BLaER1 (cell line): ENCODE measurements around the gene ANKS1B.
"Not testable (repeated sequence)": the region's sequence is repeated elsewhere in the genome, so short reads cannot be mapped to it uniquely, and the experiment has no call there.

Experiments used
- H3K27ac ChIP-seq: shearing (Covaris generic); formaldehyde crosslinking; 2 replicates; pipeline ENCODE4 v1.8.1; 2022
- H3K27me3 ChIP-seq: shearing (Covaris generic); formaldehyde crosslinking; 2 replicates; pipeline ENCODE4 v1.8.1; 2022
- H3K36me3 ChIP-seq: shearing (Covaris generic); formaldehyde crosslinking; 2 replicates; pipeline ENCODE4 v1.8.1; 2022
- H3K4me1 ChIP-seq: shearing (Covaris generic); formaldehyde crosslinking; 2 replicates; pipeline ENCODE4 v1.8.1; 2022
- H3K4me2 ChIP-seq: shearing (Covaris generic); formaldehyde crosslinking; 2 replicates; pipeline ENCODE4 v1.8.1; 2022
- H3K4me3 ChIP-seq: shearing (Covaris generic); formaldehyde crosslinking; 2 replicates; pipeline ENCODE4 v1.8.1; 2022
- H3K9ac ChIP-seq: shearing (Covaris generic); formaldehyde crosslinking; 2 replicates; pipeline ENCODE4 v1.8.1; 2022
- H3K9me3 ChIP-seq: shearing (Covaris generic); formaldehyde crosslinking; 2 replicates; pipeline ENCODE4 v1.8.1; 2022
- H4K20me1 ChIP-seq: shearing (Covaris generic); formaldehyde crosslinking; 2 replicates; pipeline ENCODE4 v1.8.1; 2022
- Cebpa-rat ChIP-seq: shearing (Covaris generic); IDR thresholded peaks from 2 replicates; pipeline ENCODE4 v1.8.1; 2022

ANKS1B gene

GRCh38 chr12:98771811-98772752, 1212.7 kb downstream of the ANKS1B start:
- Histone ChIP-seq H3K4me1 (no peaks in the 10 kb centered on the region), H3K27me3 (no peaks in the 10 kb centered on the region), H3K9ac (no peak overlapping the region), H4K20me1 (no peaks in the 10 kb centered on the region), H3K4me2 (no peak overlapping the region), H3K4me3 (no peak overlapping the region), H3K9me3 (no peaks in the 10 kb centered on the region), H3K27ac (no peak overlapping the region), H3K36me3 (peaks cover 91% of the 10 kb centered on the region)
- no peak for TF ChIP-seq Cebpa-rat

- Histone ChIP-seq H3K36me3 (peaks cover 91% of the 10 kb centered on the region), H3K27ac (no peak overlapping the region), H3K4me3 (no peak overlapping the region), H4K20me1 (no peaks in the 10 kb centered on the region), H3K9me3 (no peaks in the 10 kb centered on the region), H3K27me3 (no peaks in the 10 kb centered on the region), H3K4me1 (no peaks in the 10 kb centered on the region), H3K4me2 (no peak overlapping the region), H3K9ac (no peak overlapping the region)
- no peak for TF ChIP-seq Cebpa-rat
These were observed 1214.5 kb downstream of the ANKS1B start for GRCh38 chr12:98770230-98770629.

GRCh38 chr12:98769068-98769467, 1215.7 kb downstream of the ANKS1B start:
- no peak for TF ChIP-seq Cebpa-rat
- H3K27me3 ChIP-seq: no peaks in the 10 kb centered on the region

GRCh38 chr12:98767248-98767647, 1217.5 kb downstream of the ANKS1B start:
- H3K27ac ChIP-seq: no peak overlapping the region
- H3K4me3 ChIP-seq: no peak overlapping the region
- H3K9ac ChIP-seq: no peak overlapping the region
- peaks cover 81% of the 10 kb centered on the region for H3K36me3 ChIP-seq
- no peaks in the 10 kb centered on the region for H4K20me1 ChIP-seq
- no peaks in the 10 kb centered on the region for H3K9me3 ChIP-seq
- no peak for TF ChIP-seq Cebpa-rat
- H3K4me1 ChIP-seq: no peaks in the 10 kb centered on the region
- H3K27me3 ChIP-seq: no peaks in the 10 kb centered on the region
- no peak overlapping the region for H3K4me2 ChIP-seq

More at GRCh38 chr12:98769068-98769467, 1215.7 kb downstream of the ANKS1B start:
- Histone ChIP-seq H3K27ac (no peak overlapping the region), H4K20me1 (no peaks in the 10 kb centered on the region), H3K9ac (no peak overlapping the region), H3K4me1 (no peaks in the 10 kb centered on the region), H3K4me3 (no peak overlapping the region), H3K36me3 (peaks cover 87% of the 10 kb centered on the region), H3K9me3 (no peaks in the 10 kb centered on the region), H3K4me2 (no peak overlapping the region)

- Histone ChIP-seq H4K20me1 (no peaks in the 10 kb centered on the region), H3K27ac (no peak overlapping the region), H3K4me1 (no peaks in the 10 kb centered on the region), H3K4me2 (no peak overlapping the region), H3K36me3 (peaks cover 82% of the 10 kb centered on the region), H3K27me3 (no peaks in the 10 kb centered on the region), H3K9me3 (no peaks in the 10 kb centered on the region), H3K4me3 (no peak overlapping the region), H3K9ac (no peak overlapping the region)
- no peak for TF ChIP-seq Cebpa-rat
These were observed 1221.1 kb downstream of the ANKS1B start for GRCh38 chr12:98763656-98764055.

- H3K4me3 ChIP-seq: no peak overlapping the region
- no peak for TF ChIP-seq Cebpa-rat
- H3K9me3 ChIP-seq: no peaks in the 10 kb centered on the region
- peaks cover 85% of the 10 kb centered on the region for H3K36me3 ChIP-seq
- H3K27ac ChIP-seq: no peak overlapping the region
- no peak overlapping the region for H3K9ac ChIP-seq
- no peaks in the 10 kb centered on the region for H3K27me3 ChIP-seq
- no peaks in the 10 kb centered on the region for H3K4me1 ChIP-seq
- H4K20me1 ChIP-seq: no peaks in the 10 kb centered on the region
- H3K4me2 ChIP-seq: no peak overlapping the region
These were observed 1226.4 kb downstream of the ANKS1B start for GRCh38 chr12:98758331-98758730.

- H3K9ac ChIP-seq: no peak overlapping the region
- H3K4me1 ChIP-seq: no peaks in the 10 kb centered on the region
- H3K4me2 ChIP-seq: no peak overlapping the region
- no peak overlapping the region for H3K27ac ChIP-seq
- TF ChIP-seq Cebpa-rat: no peak
- no peaks in the 10 kb centered on the region for H3K27me3 ChIP-seq
- H3K36me3 ChIP-seq: peaks cover 87% of the 10 kb centered on the region
- no peak overlapping the region for H3K4me3 ChIP-seq
- H3K9me3 ChIP-seq: no peaks in the 10 kb centered on the region
- no peaks in the 10 kb centered on the region for H4K20me1 ChIP-seq
These were observed 1227.3 kb downstream of the ANKS1B start for GRCh38 chr12:98757455-98757854.

GRCh38 chr12:98755855-98756254, 1228.9 kb downstream of the ANKS1B start:
- H3K36me3 ChIP-seq: peaks cover 84% of the 10 kb centered on the region
- not testable (repeated sequence) for H3K4me3 ChIP-seq, H3K9me3 ChIP-seq, H3K27me3 ChIP-seq, H3K4me1 ChIP-seq, H3K4me2 ChIP-seq, H3K9ac ChIP-seq, H4K20me1 ChIP-seq, H3K27ac ChIP-seq

GRCh38 chr12:98754095-98754494, 1230.6 kb downstream of the ANKS1B start:
- Histone ChIP-seq H3K4me3 (no peak overlapping the region), H3K27me3 (no peaks in the 10 kb centered on the region), H4K20me1 (no peaks in the 10 kb centered on the region), H3K9ac (no peak overlapping the region), H3K36me3 (peaks cover 87% of the 10 kb centered on the region), H3K4me1 (no peaks in the 10 kb centered on the region), H3K27ac (no peak overlapping the region), H3K4me2 (no peak overlapping the region), H3K9me3 (no peaks in the 10 kb centered on the region)
- TF ChIP-seq Cebpa-rat: no peak

- no peak overlapping the region for H3K9ac ChIP-seq
- H4K20me1 ChIP-seq: no peaks in the 10 kb centered on the region
- no peaks in the 10 kb centered on the region for H3K4me1 ChIP-seq
- no peak for TF ChIP-seq Cebpa-rat
- H3K27me3 ChIP-seq: no peaks in the 10 kb centered on the region
- no peak overlapping the region for H3K27ac ChIP-seq
- H3K9me3 ChIP-seq: no peaks in the 10 kb centered on the region
- peaks cover 87% of the 10 kb centered on the region for H3K36me3 ChIP-seq
- H3K4me2 ChIP-seq: no peak overlapping the region
- H3K4me3 ChIP-seq: no peak overlapping the region
These were observed 1232.0 kb downstream of the ANKS1B start for GRCh38 chr12:98752726-98753125.
